DMS79 (cell line): ENCODE data around the gene OPN3.

Experiments
- DNase-seq: peaks from one replicate; lab custom pipeline; 2025; lab: John Stamatoyannopoulos, UW

The OPN3 gene

DNA sequence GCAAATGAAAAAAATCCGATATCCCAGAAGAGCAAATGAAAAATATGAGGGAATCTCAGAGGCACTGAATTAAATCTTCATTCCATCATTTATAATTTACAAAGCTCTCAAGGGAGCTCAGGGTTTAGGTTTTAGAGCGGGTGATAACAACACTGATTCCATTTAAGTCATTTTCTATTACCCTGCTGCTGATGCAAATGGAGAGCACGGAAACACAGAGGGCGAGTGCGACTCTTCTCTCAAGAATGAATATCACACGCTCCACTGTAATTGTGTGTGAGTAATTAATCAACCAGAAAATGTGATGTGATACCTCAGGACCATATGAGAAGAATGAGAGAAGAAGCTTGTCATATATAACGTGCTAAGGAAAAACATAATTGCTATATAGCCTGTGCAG is 22.7 kb downstream of the OPN3 start:
- no peak for DNase-seq

DNA sequence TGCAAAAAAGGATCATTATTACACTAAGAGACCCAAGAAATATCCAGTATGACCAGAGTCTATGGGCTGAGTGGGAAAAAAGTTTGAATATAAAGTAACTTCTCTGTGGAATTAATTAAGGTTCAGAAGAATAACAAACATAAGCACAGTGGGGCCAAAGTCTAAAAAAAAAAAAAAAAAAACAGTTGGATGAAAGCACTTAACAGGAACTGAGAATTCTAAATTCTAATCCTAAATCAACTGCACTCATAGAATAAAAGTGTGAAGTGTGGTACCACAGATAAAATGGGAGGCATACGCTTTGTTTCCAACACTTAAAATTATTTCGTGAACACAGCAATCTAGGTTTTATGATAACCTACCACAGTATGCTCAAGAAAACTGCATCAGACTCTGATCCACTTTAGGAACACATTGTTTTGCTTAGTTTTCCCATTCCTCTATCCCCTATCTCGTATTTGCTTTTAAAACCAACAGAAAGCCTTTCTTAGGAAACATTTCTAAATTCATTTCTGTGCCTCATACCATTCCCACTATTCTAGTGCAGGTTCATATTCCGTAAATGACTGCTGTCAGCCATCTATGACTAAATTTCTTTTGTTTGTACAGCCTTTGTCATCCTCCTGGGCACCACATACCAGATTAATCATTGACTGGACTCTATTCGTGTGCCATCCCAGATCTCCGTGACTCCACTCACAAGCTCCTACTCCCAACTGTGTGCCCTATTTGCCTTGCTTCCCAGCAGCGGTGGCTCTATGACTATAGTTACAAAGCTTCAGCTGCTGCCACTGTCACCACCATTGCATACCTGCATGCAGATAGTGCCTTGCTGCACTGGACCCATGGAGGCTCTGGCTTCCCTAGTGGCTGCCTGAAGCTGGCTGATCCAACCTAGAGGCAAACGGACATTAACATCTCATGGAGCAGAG is 24.9 kb downstream of the OPN3 start:
- DNase-seq: no peak

- no peak for DNase-seq
Observed at GRCh38 chr1:241614572-241614971, 25.6 kb downstream of the OPN3 start.

GRCh38 chr1:241614144-241614543 is 26.0 kb downstream of the OPN3 start:
- no peak for DNase-seq

DNA sequence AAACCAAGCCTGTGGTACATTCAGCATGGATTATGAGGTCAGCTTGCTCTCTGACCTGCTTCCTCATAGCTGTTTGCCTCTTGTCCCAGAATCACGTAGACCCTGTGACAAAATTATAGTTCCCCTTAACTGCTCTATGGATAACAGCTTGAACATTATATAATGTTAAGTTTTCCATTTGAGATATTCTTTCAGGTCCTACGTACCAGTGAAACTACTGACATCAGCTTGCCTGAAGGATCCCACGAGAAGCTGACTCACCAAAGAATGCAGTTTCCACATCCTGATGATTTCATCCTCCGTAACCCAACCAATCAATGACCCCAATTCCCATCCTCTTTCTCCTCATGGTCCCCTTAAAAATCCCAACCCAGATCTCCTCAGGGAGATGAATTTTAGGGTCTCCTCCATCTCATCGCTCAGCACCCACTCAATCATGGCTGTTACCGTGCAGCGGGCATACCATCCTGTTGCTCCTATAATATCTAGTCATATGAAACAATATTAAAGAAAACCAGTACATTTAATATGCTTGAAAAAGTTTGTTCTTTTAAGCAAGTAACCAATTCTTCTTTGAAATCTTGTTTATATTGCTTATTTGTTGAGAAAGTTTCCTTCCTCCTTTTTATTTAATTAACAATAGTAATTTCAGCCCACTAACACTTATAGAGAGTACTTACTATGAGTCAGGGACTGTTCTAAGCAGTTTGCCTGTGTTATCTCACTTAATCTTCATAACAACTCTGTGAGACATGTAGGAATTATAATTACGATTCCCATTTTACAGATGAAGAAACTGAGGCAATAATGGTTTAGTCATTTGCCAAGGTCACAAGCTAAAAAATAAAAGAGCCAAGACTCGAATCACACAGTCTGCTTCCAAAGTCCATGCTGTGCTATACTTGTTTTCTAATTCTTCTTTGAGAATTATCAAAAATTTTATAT is 27.4 kb downstream of the OPN3 start:
- DNase-seq: no peak

DNA sequence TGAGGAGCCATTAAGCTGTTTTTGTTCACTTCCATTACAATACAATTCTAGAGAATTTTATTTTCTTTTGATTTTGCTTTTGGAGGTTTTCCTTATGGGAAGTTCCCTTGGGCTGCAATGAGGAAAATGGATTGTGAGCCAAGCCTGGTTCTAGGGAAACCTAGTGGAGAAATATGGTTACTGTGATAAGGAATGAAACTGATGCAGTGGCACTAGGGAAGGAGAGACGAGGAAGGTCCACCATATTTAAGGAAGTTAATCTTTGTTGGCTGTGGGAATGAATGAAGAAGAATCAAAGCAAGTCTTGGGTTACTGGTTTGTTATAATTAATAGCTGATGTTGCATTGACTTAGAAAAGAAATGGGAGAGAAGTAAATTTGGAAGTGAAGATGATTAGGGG is 28.4 kb downstream of the OPN3 start:
- DNase-seq: no peak

GRCh38 chr1:241611063-241611462 is 29.1 kb downstream of the OPN3 start:
- peak; percentile 8 for DNase-seq

DNA sequence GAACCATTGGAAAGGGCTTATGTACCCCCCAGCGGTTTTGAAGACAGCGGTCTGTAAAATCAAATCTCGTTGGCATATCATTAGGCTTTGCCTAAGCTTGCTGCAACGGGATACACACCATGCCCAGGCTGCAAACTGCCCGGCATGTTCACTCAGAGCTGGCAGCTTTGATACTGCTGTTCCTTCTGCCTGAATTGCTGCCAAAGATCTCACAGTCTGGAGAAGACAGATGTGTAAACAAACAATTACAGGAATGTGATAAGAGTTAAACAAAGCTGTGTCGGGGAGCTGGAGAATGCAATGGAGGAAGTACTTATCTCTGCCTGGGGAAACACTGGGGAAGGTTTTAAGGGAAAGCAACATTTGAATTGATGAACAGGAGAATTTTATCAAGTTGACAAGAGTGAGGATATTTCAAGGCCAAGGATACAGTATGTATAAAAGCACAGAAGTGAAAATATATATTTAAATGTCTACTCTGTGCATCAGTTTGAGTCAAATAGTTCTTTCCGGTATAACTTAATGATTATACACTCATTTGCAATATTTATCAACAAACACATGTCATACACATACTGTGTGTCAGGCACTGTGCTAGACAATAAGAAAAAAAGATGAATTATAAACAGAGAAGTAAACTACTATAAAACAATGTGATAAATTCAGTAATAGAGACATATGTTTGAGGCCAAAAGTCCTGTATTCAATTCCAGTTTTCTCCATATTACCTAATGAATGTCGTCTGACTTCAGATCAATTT is 29.9 kb downstream of the OPN3 start:
- peak; percentile 41 for DNase-seq

DNA sequence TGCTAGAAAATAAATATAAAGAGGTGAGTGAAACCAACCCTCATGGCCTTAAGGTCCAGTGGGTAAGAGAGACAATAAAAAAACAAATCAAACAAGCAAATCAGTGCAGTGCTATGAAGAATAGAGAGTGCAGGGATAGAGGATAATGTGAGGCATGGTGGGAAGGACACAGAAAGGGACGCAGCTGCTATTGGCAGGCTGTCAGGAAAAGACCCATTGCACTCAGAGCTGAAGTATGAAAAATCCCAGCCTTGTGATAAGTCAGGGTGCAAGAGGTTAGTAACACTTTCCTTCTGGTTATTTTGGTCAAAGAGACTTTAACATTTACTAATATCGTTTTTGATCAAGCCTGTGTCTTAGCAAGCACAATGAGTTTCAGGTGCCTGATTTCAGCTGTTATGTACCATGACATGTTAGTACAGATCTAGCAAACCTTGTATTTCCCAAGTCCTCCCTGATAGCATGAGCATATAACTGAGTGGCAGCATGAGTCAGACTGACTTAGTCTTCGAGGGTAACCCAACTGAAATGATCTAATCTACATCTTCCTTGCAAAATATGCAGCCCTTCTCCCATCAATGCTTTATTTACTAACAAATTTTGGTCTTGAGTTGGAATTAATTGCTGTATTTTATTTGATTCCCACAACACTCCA is 31.7 kb downstream of the OPN3 start:
- DNase-seq: no peak

GRCh38 chr1:241607497-241607896 is 32.7 kb downstream of the OPN3 start:
- DNase-seq: no peak

DNA sequence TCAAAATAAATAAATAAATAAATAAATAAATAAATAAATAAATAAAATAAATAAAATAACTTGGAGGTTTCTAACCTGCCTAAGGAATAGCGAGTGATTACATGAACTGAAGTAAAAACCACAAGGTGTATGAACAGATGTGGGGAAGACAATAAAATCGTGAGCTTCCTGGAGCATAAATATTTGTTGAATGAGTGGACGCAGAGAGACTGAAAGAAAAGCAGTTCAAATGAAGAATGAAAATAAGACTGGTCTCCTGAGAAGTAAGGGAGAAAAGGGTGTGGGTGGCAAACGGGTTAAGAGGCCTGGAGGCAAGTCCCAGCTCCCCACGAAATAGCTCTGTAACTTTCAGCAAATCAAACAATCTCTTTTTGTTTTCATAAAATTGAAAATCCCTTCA is 33.6 kb downstream of the OPN3 start:
- DNase-seq: no peak

GRCh38 chr1:241605146-241605805 is 34.9 kb downstream of the OPN3 start:
- DNase-seq: no peak

GRCh38 chr1:241603731-241604245 is 36.4 kb downstream of the OPN3 start:
- no peak for DNase-seq

GRCh38 chr1:241600496-241600901 is 39.7 kb downstream of the OPN3 start:
- no peak for DNase-seq

DNA sequence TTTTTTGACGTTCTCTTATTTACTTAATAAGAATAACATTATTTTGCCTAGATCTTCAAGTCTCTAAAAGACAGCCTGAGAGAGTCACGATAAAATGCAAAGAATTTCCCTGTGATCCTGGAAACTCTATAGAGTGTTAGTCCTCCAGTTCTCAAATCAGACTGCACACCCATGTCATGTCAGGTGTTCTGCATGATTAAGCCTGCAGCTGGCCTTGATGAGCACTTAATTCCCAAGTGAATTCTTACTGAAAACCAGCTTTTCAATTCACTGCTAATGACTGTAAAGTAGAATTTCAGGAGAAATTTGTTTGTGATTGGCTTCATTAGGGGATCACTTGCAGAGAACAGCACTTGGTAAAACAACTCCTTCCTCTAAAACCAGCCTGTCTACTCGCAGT is 41.9 kb downstream of the OPN3 start:
- peak; percentile 8 for DNase-seq

DNA sequence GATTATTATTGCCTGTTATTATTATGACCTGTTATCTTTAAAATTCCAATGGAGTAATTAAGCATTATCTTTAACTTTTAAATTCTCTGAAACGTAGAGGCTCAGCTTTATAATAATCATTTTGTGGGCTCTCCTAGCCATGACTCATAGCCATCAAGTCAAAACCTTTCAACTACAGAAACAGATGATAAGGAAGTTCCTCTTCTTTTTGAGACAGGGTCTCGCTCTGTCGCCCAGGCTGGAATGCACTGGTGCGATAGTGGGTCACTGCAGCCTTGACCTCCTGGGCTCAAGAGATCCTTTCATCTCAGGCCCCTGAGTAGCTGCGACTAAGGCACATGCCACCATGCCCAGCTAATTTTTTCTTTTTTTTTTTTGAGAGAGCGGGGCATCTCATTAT is 43.5 kb downstream of the OPN3 start:
- no peak for DNase-seq

- no peak for DNase-seq
Observed at GRCh38 chr1:241593186-241593585, 47.0 kb downstream of the OPN3 start.

- no peak for DNase-seq
Observed at GRCh38 chr1:241592273-241592958, 47.8 kb downstream of the OPN3 start.

DNA sequence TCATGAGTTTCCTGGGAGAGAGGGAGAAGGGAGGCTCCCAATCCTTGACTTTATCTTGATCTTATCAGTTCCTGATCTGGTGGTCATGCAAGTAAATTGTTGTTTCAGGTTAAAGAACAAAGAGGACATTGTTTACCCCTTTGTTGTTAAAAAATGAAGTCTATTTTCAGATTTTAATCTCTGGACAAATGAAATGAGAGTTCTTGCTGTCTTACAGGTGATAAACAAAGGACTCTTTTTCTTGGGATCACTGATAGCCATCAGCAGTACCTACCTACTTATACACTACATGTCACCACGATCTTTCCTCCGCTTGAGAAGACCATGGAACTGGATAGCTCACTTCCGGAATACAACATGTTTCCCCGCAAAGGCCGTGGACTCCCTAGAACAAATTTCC is 48.4 kb downstream of the OPN3 start:
- no peak for DNase-seq

DNA sequence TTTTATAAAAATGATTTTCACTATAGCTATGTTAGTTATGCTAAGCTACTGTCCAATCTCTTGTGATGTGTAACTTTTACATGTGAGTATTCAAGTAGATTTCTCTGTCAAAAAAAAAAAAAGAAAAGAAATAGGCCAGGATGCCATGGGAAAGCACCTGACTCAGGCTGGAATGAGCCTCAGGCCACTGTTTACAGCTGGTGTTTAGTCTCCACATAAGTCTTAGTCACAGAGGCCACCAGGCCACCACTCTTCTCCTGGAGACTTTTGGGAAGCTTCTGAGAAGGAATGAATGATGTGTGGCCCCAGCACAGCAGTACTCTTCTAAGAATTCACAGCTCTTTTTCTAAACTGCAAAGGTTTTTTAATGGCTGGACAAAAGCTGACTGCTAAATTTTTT is 48.9 kb downstream of the OPN3 start:
- no peak for DNase-seq
